Fibroblast of mammary gland (primary cell): ENCODE data around the gene MYH1.
"Not testable (repeated sequence)": the region's sequence is repeated elsewhere in the genome, so short reads cannot be mapped to it uniquely, and the experiment has no call there.

Source experiments
- DNase-seq: peaks from one replicate; pipeline ENCODE4 v3.0.0-alpha.2; 2010; ENCODE audit warnings: low read depth
- H3K4me3 ChIP-seq: 2 replicates; pipeline ENCODE4 v1.5.1; 2011; ENCODE audit warnings: low read depth, mild to moderate bottlenecking, low read length, moderate library complexity; ENCODE audit not compliant: control insufficient read depth
- CTCF ChIP-seq: conservative IDR thresholded peaks from 2 replicates; pipeline ENCODE4 v1.5.1; 2011; ENCODE audit warnings: low read depth, low read length, inconsistent platforms; ENCODE audit not compliant: control insufficient read depth, insufficient read depth

MYH1 gene

GRCh38 chr17:10549096-10549842, 30.9 kb upstream of the MYH1 start, which contains the start of gene MYH2:
Gene MYH2 (minus strand): TSS chr17:10549658. CDS start chr17:10547920, 1,738 bp downstream.
- DNase-seq, result no peak
- TF ChIP-seq CTCF, result no peak
- H3K4me3 ChIP-seq, result no peak within 1 kb of the TSS

GRCh38 chr17:10547351-10547750, 29.0 kb upstream of the MYH1 start:
- H3K4me3 ChIP-seq, result no peak overlapping the region
- DNase-seq, result peak; percentile 40
- TF ChIP-seq CTCF, result no peak

- DNase-seq, result peak; percentile 47
- TF ChIP-seq CTCF, result peak; percentile 8
- H3K4me3 ChIP-seq, result not testable (repeated sequence)
These were observed 25.1 kb upstream of the MYH1 start for GRCh38 chr17:10543486-10543885.

- DNase-seq, H3K4me3 ChIP-seq: not testable (repeated sequence)
These were observed 22.8 kb upstream of the MYH1 start for GRCh38 chr17:10541179-10541578.

GRCh38 chr17:10532026-10532425, 13.7 kb upstream of the MYH1 start:
- no peak for TF ChIP-seq CTCF
- no peak overlapping the region for H3K4me3 ChIP-seq
- no peak for DNase-seq

GRCh38 chr17:10527419-10527818, 9.1 kb upstream of the MYH1 start:
- no peak overlapping the region for H3K4me3 ChIP-seq
- TF ChIP-seq CTCF, result no peak
- peak; percentile 4 for DNase-seq

- DNase-seq, result no peak
- no peak overlapping the region for H3K4me3 ChIP-seq
- no peak for TF ChIP-seq CTCF
These were observed 8.2 kb upstream of the MYH1 start for GRCh38 chr17:10526517-10526916.
